DOHH2 (cell line): ENCODE data around the gene FAM98A.

ENCODE experiments used
- EZH2phosphoT487 ChIP-seq: fragments of 200-600 bp; sonication (generic); IDR thresholded peaks from 2 replicates; pipeline ENCODE4 v1.6.1; 2017; ENCODE audit warnings: borderline replicate concordance, mild to moderate bottlenecking, antibody characterized with exemption, low read length, moderate library complexity, mixed read lengths
- TF ChIP-seq, protein P1 (sequence below): fragments of 200-600 bp; sonication (generic); IDR thresholded peaks from one replicate; pipeline ENCODE4 v1.5.1; 2014; ENCODE audit warnings: antibody characterized with exemption, mild to moderate bottlenecking, low read depth, low read length; ENCODE audit not compliant: poor library complexity, severe bottlenecking

DNA sequence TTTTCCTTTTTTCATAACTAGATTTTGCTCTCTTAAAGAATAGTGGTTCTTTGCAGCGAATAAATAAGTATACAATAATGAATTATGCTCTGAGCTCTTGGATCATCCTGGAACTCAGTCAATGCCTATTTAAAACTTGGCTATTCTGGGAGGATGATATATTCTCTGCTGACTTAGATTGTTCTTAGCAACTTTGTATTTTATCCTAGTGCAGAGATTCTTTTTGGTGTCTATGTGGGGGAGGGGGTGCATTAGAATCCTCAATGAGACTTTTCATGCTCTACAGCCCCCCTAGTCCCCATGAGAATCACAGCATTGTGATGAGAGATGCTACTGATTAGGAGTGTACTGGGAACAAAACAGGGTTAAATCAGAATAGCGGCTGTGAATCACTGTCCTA, 8.8 kb upstream of the FAM98A start:
- TF ChIP-seq, protein P1, sequence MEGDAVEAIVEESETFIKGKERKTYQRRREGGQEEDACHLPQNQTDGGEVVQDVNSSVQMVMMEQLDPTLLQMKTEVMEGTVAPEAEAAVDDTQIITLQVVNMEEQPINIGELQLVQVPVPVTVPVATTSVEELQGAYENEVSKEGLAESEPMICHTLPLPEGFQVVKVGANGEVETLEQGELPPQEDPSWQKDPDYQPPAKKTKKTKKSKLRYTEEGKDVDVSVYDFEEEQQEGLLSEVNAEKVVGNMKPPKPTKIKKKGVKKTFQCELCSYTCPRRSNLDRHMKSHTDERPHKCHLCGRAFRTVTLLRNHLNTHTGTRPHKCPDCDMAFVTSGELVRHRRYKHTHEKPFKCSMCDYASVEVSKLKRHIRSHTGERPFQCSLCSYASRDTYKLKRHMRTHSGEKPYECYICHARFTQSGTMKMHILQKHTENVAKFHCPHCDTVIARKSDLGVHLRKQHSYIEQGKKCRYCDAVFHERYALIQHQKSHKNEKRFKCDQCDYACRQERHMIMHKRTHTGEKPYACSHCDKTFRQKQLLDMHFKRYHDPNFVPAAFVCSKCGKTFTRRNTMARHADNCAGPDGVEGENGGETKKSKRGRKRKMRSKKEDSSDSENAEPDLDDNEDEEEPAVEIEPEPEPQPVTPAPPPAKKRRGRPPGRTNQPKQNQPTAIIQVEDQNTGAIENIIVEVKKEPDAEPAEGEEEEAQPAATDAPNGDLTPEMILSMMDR, result no peak
- TF ChIP-seq EZH2phosphoT487, result no peak
